Caco-2 (cell line): ENCODE data around the gene NASP. TPM values are rescaled to one million over a fixed set of nuclear protein-coding genes. Genes with fewer than 3 reads are reported as not detected.

Source experiments
- BruUV-seq: library from RNA; stranded (reverse); fragments of 400-500 nt; replicated peaks from 2 replicates; lab custom pipeline; 2021; lab: Mats Ljungman, UMichigan
- CTCF ChIA-PET: fragments of 300-600 bp; sonication (Branson Sonifier 250); formaldehyde crosslinking; loops from one replicate; lab custom pipeline; 2022; ENCODE audit warnings: antibody characterized with exemption; lab: Charles Lee
- POLR2A ChIA-PET: fragments of 300-600 bp; sonication (Branson Sonifier 250); formaldehyde crosslinking; loops from one replicate; lab custom pipeline; 2022; ENCODE audit warnings: antibody characterized with exemption; lab: Charles Lee
- DNase-seq, 2 experiments: peaks; one replicate each; pipeline versions ENCODE4 v3.0.0 to v3.0.0-alpha.2; 2020 to 2022
- H3K27me3 ChIP-seq: replicated peaks from 2 replicates; pipeline ENCODE4 v1.6.0; 2011; ENCODE audit warnings: low read length; ENCODE audit not compliant: control insufficient read depth, insufficient read depth
- H3K36me3 ChIP-seq: 2 replicates; pipeline ENCODE4 v1.5.1; 2011; ENCODE audit warnings: low read length; ENCODE audit not compliant: control insufficient read depth, insufficient read depth
- H3K4me1 ChIP-seq: fragments of 250-450 bp; sonication (Bioruptor Pico); 2 replicates; pipeline ENCODE4 v1.5.1; 2020; ENCODE audit warnings: mild to moderate bottlenecking
- H3K4me3 ChIP-seq: 2 replicates; pipeline ENCODE4 v1.5.1; 2011; ENCODE audit warnings: low read depth, mild to moderate bottlenecking, control low read depth, low read length
- H3K9me3 ChIP-seq: fragments of 250-450 bp; sonication (Bioruptor Pico); 2 replicates; pipeline ENCODE4 v1.5.1; 2020; ENCODE audit warnings: mild to moderate bottlenecking, moderate library complexity
- H3K27ac Mint-ChIP-seq: one replicate; pipeline ENCODE4 v1.8.0; 2022; ENCODE audit warnings: mixed read lengths; ENCODE audit not compliant: unreplicated experiment
- H3K27me3 Mint-ChIP-seq: one replicate; pipeline ENCODE4 v1.8.0; 2022; ENCODE audit warnings: mixed read lengths; ENCODE audit not compliant: insufficient read depth, unreplicated experiment
- H3K36me3 Mint-ChIP-seq: one replicate; pipeline ENCODE4 v1.8.0; 2022; ENCODE audit warnings: mild to moderate bottlenecking, mixed read lengths; ENCODE audit not compliant: insufficient read depth, unreplicated experiment
- H3K4me1 Mint-ChIP-seq: one replicate; pipeline ENCODE4 v1.8.0; 2022; ENCODE audit warnings: low read depth, mixed read lengths; ENCODE audit not compliant: unreplicated experiment
- H3K4me3 Mint-ChIP-seq: one replicate; pipeline ENCODE4 v1.8.0; 2022; ENCODE audit warnings: mild to moderate bottlenecking, moderate library complexity, mixed read lengths; ENCODE audit not compliant: unreplicated experiment
- H3K9me3 Mint-ChIP-seq: one replicate; pipeline ENCODE4 v1.8.0; 2022; ENCODE audit warnings: mixed read lengths; ENCODE audit not compliant: unreplicated experiment
- CTCF ChIP-seq, 2 experiments: fragments of 200-600 bp in 1 of 2; IDR thresholded peaks; 1 replicate in 1 of 2; 2 replicates in 1 of 2; pipeline versions ENCODE4 v1.5.1 to v1.8.0; 2011 to 2022; ENCODE audit warnings: antibody characterized with exemption in 1 of 2, control low read depth in 1 of 2, inconsistent platforms in 1 of 2, low read depth in 1 of 2, low read length in 1 of 2, mild to moderate bottlenecking in 1 of 2, moderate library complexity in 1 of 2; ENCODE audit not compliant: insufficient read depth in 1 of 2, severe bottlenecking in 1 of 2, unreplicated experiment in 1 of 2
- intact Hi-C: fragments of 100-400 bp; cut with micrococcal nuclease; formaldehyde crosslinking; loops from one replicate; pipeline ENCODE4 v1.10.0; 2022; ENCODE audit not compliant: unreplicated experiment
- total RNA-seq: library from RNA; stranded (reverse); gene quantifications from 2 replicates; pipeline ENCODE4 v1.2.3, GENCODE V29; 2022

The NASP gene
- total RNA-seq, 1 experiment from 2014 or later: 183 TPM

GRCh38 chr1:45629035-45629434 is 45.2 kb downstream of the NASP start:
- POLR2A ChIA-PET: interaction anchor here (1.1 kb wide), 1 partner anchor 44 kb away, joined by 3 read pairs; no protein-coding TSS in a partner anchor
- Mint-ChIP-seq H3K27me3 (no peaks in the 10 kb centered on the region), H3K4me3 (no peak overlapping the region), H3K4me1 (no peaks in the 10 kb centered on the region), H3K27ac (no peak overlapping the region), H3K9me3 (no peaks in the 10 kb centered on the region), H3K36me3 (peaks cover 62% of the 10 kb centered on the region)
- no peak overlapping the region for H3K4me3 ChIP-seq
- CTCF ChIA-PET: no interaction called here
- no peak for DNase-seq
- intact Hi-C loops: no loop called here
- H3K27me3 ChIP-seq: no peaks in the 10 kb centered on the region
- BruUV-seq: no TSS peak
- H3K9me3 ChIP-seq: no peaks in the 10 kb centered on the region
- H3K4me1 ChIP-seq: no peaks in the 10 kb centered on the region
- H3K36me3 ChIP-seq: peaks cover 2% of the 10 kb centered on the region
- no peak for TF ChIP-seq CTCF (IDR thresholded peaks at IDR 0.05; ENCODE audit: insufficient read depth in 1 of 2, low read depth in 1 of 2, low read length in 1 of 2, severe bottlenecking in 1 of 2, unreplicated experiment in 1 of 2)

- no peaks in the 10 kb centered on the region for H3K9me3 ChIP-seq
- H3K4me1 Mint-ChIP-seq: no peaks in the 10 kb centered on the region
- no peaks in the 10 kb centered on the region for H3K27me3 Mint-ChIP-seq
- no peaks in the 10 kb centered on the region for H3K27me3 ChIP-seq
- no peak for TF ChIP-seq CTCF (IDR thresholded peaks at IDR 0.05; ENCODE audit: insufficient read depth in 1 of 2, low read depth in 1 of 2, low read length in 1 of 2, severe bottlenecking in 1 of 2, unreplicated experiment in 1 of 2)
- no TSS peak for BruUV-seq
- peaks cover 2% of the 10 kb centered on the region for H3K36me3 ChIP-seq
- no peaks in the 10 kb centered on the region for H3K4me1 ChIP-seq
- peaks cover 52% of the 10 kb centered on the region for H3K36me3 Mint-ChIP-seq
- H3K27ac Mint-ChIP-seq: no peak overlapping the region
- POLR2A ChIA-PET: no interaction called here
- no peak overlapping the region for H3K4me3 Mint-ChIP-seq
- intact Hi-C loops: no loop called here
- CTCF ChIA-PET: no interaction called here
- no peaks in the 10 kb centered on the region for H3K9me3 Mint-ChIP-seq
- no peak for DNase-seq
- no peak overlapping the region for H3K4me3 ChIP-seq
Observed at GRCh38 chr1:45630429-45630828, 46.6 kb downstream of the NASP start.

GRCh38 chr1:45635211-45635610 is 51.4 kb downstream of the NASP start:
- no peak overlapping the region for H3K4me3 ChIP-seq
- H3K4me1 Mint-ChIP-seq: no peaks in the 10 kb centered on the region
- POLR2A ChIA-PET: no interaction called here
- peaks cover 1% of the 10 kb centered on the region; the same call in 1 of the 2 replicates for H3K36me3 ChIP-seq
- no peaks in the 10 kb centered on the region for H3K4me1 ChIP-seq
- H3K4me3 Mint-ChIP-seq: no peak overlapping the region
- no peaks in the 10 kb centered on the region for H3K9me3 ChIP-seq
- no peak for DNase-seq
- no peaks in the 10 kb centered on the region for H3K9me3 Mint-ChIP-seq
- H3K27me3 Mint-ChIP-seq: no peaks in the 10 kb centered on the region
- TSS peak; percentile 11 for BruUV-seq
- no peak overlapping the region for H3K27ac Mint-ChIP-seq
- no peak for TF ChIP-seq CTCF (IDR thresholded peaks at IDR 0.05; ENCODE audit: insufficient read depth in 1 of 2, low read depth in 1 of 2, low read length in 1 of 2, severe bottlenecking in 1 of 2, unreplicated experiment in 1 of 2)
- peaks cover 21% of the 10 kb centered on the region for H3K36me3 Mint-ChIP-seq
- CTCF ChIA-PET: no interaction called here
- intact Hi-C loops: no loop called here
- H3K27me3 ChIP-seq: no peaks in the 10 kb centered on the region
